IPS DF 4.7 (cell line): Measurements from ENCODE around the gene MFSD11.
"Not testable (repeated sequence)": the region's sequence is repeated elsewhere in the genome, so short reads cannot be mapped to it uniquely, and the experiment has no call there.

Source experiments
- DNase-seq: peaks from one replicate; pipeline ENCODE4 v3.0.0-alpha.2; 2013; ENCODE audit warnings: low spot score; ENCODE audit errors: extremely low read depth

MFSD11 gene

GRCh38 chr17:76707985-76708807 is 29.7 kb upstream of the MFSD11 start:
- peak; percentile 56 for DNase-seq

DNA sequence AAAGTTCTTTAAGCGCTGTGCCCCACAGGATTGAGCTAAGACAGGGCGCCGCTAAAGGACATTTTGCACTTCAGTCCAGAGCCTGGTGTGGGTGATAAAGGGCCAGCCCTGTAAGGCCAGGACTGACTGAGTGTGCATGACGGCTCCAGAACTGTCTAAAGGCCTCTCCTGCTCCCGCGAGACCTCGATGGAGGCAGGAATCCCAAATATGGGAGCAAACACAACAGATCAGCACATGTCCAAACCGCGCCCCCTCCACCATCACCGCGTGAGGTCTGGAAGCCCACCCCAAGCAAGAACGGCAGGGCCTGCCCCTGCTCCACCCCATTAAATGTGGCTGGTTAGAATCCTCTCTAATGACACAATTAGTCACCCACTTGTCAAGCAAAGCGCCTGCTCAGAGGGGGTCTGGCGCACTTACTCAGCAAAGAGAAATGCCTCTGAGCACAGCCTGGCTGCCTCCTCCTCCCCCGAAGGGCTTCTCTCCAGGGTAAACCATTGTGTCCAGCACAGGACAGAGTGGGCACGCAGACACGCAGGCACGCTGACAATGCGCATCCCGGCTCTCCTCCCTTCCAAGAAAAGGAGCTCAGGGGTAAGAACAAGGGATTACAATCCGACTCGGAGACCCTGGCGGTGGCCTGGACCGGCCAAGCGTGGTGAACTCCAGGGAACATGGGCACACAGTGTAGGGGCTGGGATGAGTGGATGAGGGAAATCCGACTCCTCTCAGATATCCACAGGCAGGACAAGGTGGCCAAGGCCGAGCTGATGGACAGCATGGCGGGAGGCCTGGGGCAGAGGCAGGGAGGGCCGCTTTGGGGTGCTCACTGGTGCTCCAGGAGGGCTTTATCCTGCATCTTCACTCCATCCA is 28.6 kb upstream of the MFSD11 start:
- DNase-seq: no peak

- not testable (repeated sequence) for DNase-seq
Measured at GRCh38 chr17:76709951-76710862, 27.7 kb upstream of the MFSD11 start.

DNA sequence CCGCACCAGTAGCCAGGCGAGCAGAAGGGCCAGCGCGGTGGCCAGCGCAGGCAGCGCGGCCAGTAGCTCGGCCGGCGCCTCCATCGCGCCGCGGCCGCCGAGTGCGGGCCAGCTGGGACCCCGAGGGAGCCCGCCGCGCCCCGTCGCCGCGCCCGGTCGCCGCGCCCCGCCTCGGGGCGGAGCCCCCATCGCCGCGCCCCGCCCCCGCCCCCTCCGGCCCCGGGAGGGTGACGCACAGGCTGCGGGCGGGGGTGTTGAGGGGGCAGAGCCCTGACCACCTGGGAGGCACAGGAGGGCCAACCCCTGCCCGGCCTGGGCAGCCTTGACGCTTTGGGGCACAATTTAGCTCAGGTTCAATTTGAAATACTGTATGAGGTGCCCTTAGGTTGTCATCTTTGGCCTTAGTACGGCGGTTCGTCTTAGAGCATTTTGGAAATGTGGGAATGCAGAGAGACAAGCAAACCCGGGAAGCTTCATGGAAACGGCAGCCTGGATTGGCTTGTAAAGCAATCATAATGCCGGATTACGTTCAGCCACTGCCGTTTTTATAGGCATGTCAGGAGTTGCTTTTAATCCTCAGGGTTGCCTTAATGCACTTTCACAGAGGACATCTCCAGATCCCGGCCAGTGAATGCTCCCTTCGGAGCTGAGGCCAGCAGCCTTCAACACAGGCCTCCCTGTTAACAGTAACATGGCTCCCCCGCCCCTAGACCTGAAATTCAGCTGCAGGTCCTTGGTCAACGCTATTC is 26.9 kb upstream of the MFSD11 start, which contains the start of gene MXRA7:
Gene MXRA7 (minus strand): TSS at position 103 of the 749 bp plus-strand sequence. CDS start 19 bp downstream, at position 84.
- DNase-seq: no peak

GRCh38 chr17:76712321-76712720 is 25.6 kb upstream of the MFSD11 start:
- not testable (repeated sequence) for DNase-seq

- no peak for DNase-seq
Measured at GRCh38 chr17:76713765-76714164, 24.2 kb upstream of the MFSD11 start.

GRCh38 chr17:76714336-76714735 is 23.6 kb upstream of the MFSD11 start:
- no peak for DNase-seq

DNA sequence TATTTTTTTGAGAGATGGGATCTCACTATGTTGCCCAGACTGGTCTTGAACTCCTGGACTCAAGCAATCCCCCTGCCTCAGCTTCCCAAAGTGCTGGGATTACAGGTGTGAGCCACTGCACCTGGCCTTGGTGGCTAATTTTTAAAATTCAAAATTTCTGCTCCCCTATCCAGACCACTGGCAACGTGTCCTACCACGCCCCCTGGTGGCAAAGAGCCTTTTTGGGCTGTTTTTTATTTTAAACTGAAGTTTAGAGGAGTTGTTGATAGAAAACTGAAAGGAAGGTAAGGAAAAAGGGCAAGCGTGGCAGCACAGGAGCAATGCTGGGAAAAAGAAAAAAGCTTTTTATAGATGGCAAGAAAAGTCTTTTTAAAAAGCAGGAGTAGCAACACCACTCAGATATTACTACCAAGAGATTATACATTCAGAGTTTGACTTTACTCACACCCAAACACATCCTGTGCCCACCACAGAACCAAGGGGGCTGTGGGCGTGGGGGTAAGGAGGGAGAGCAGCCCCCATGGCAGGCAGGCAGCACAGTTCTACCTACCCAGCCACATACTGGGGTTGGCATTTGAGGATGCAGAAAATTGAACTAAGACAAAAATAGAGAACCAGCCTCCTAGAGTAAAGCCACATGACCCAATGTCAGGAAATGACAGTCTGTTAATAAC is 23.0 kb upstream of the MFSD11 start:
- no peak for DNase-seq

- DNase-seq: no peak
Measured at GRCh38 chr17:76715496-76715830, 22.5 kb upstream of the MFSD11 start.

DNA sequence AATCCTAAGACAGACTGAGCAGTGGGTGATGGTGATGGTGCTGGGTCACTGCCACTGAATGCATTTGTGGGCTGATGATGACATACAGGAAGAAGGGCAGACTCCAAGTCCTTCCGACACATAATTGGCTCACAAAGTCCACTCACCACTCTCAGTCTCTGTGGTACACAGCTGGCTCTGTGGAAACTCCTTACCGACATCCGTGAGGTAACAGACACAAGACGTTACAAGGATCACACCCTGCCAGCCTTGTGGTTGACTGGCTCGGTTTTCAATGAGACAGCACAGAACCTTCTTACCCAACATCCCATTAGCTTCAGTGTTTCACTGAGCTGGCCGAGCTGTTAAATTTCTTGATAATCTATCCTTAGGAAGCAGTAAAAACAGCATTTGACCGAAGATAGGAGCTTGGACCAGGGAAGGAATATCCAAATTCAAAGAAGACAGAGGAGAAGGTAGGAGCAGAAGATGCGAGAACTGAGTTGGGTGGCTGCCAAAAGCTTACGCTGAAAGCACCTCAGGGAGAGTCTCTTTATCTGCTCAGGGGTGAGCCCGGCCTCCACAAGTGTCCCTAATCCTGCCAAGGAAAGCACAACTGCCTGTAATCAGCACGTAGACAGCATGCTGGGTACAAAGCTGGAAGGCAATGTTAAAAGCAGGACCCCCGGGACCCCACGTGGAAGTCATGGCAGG is 21.6 kb upstream of the MFSD11 start:
- no peak for DNase-seq

GRCh38 chr17:76716839-76717215 is 21.1 kb upstream of the MFSD11 start:
- no peak for DNase-seq

GRCh38 chr17:76718516-76718915 is 19.4 kb upstream of the MFSD11 start:
- DNase-seq: no peak

GRCh38 chr17:76720211-76720610 is 17.7 kb upstream of the MFSD11 start:
- no peak for DNase-seq

GRCh38 chr17:76720941-76721340 is 17.0 kb upstream of the MFSD11 start:
- DNase-seq: no peak

- no peak for DNase-seq
Measured at GRCh38 chr17:76721463-76721862, 16.5 kb upstream of the MFSD11 start.

DNA sequence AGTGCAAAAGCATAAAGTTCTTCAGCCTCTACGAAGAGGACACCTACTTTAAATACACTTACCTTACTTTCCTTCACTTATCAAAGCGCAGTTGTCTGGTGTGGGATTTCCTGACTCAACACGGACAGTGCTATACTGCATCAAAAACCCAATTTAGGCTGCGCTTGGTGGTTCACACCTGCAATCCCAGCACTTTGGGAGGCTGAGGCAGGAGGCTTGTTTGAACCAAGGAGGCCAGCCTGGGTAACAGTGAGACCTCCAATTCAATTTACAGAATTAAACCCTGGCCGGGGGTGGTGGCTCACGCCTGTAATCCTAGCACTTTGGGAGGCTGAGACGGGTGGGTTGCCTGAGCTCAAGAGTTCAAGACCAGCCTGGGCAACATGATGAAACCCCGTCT is 15.6 kb upstream of the MFSD11 start:
- no peak for DNase-seq

DNA sequence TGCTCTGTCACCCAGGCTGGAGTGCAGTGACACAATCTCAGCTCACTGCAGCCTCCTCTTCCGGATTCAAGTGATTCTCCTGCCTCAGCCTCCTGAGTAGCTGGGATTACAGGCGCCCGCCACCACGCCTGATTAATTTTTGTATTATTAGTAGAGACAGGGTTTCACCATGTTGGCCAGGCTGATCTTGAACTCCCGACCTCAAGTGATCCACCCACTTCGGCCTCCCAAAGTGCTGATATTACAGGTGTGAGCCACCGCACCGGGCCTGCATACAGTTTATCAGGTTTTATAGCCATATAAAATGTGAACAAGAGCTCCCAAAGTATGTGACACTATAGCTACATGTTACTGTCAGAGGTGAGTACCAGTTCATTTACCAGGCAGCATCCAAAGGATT is 14.9 kb upstream of the MFSD11 start:
- not testable (repeated sequence) for DNase-seq

- no peak for DNase-seq
Measured at GRCh38 chr17:76723812-76724211, 14.1 kb upstream of the MFSD11 start.

DNA sequence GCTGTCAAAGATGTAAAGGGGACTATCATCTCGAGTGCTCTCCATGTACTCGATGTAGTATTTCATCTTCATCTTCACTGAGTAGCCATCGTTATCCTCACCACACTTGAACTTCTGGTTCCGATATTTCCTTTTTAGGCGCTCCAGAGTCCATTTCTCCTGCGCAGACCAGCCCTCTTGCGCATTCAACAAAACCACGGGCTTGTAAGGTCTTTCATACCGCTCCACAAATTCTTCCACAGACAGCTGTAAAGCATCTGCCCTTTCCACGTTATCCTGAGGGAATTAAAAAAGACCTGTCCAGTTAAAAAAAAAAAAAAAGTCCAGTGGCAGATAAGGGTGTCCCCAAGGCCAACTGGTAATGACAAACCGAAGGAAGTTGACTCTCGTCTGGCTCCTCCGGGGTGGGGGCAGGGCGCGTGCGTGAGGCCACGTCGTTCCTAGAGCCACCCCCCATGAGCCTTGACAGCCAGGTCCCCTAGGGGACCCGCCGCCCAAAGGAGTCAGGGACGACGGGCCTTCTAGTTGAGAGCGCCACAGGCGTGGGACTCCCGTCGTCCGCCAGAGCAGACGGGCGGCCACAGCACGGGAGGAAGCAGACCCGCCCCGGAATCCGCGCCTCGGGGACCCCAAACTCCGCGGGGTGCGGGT is 12.2 kb upstream of the MFSD11 start:
- no peak for DNase-seq
